GM23338 (cell line): ENCODE results near the gene CEMIP2. TPM values are rescaled to one million over a fixed set of nuclear protein-coding genes. Genes with fewer than 3 reads are reported as not detected.
A peak's percentile ranks its signal among the peaks of the same experiment; 100 is the strongest.

Experiments
- ATAC-seq: fragments of 200-7000 bp; cut with Tn5 transposase; 3 replicates; pipeline ENCODE4 v1.9.1; 2020
- DNase-seq: peaks from one replicate; pipeline ENCODE4 v3.0.0-alpha.2; 2015; ENCODE audit warnings: low spot score
- H2AFZ ChIP-seq: fragments of 200-600 bp; sonication (generic); 2 replicates; pipeline ENCODE4 v1.8.0; 2016; ENCODE audit warnings: antibody characterized with exemption, mild to moderate bottlenecking, moderate library complexity
- H3F3A ChIP-seq: fragments of 200-600 bp; sonication (generic); replicated peaks from 2 replicates; pipeline ENCODE4 v1.8.0; 2017; ENCODE audit warnings: antibody characterized with exemption, mixed run types, low read depth
- H3K27ac ChIP-seq: fragments of 200-600 bp; sonication (generic); 2 replicates; pipeline ENCODE4 v1.6.1; 2016; ENCODE audit warnings: low read depth
- H3K27me3 ChIP-seq: fragments of 200-600 bp; sonication (generic); 2 replicates; pipeline ENCODE4 v1.8.0; 2016; ENCODE audit warnings: mild to moderate bottlenecking, mixed run types, moderate library complexity; ENCODE audit not compliant: insufficient read depth
- H3K36me3 ChIP-seq: fragments of 200-600 bp; sonication (generic); 2 replicates; pipeline ENCODE4 v1.8.0; 2016; ENCODE audit warnings: mild to moderate bottlenecking; ENCODE audit not compliant: insufficient read depth
- H3K4me1 ChIP-seq: fragments of 200-600 bp; sonication (generic); 2 replicates; pipeline ENCODE4 v1.8.0; 2016; ENCODE audit warnings: mild to moderate bottlenecking, moderate library complexity; ENCODE audit not compliant: insufficient read depth
- H3K4me2 ChIP-seq: fragments of 200-600 bp; sonication (generic); 2 replicates; pipeline ENCODE4 v1.7.1; 2017; ENCODE audit warnings: mixed run types
- H3K4me3 ChIP-seq: fragments of 200-600 bp; sonication (generic); 2 replicates; pipeline ENCODE4 v1.6.1; 2016; ENCODE audit warnings: mixed run types
- H3K79me2 ChIP-seq: fragments of 200-600 bp; sonication (generic); replicated peaks from 2 replicates; pipeline ENCODE4 v1.8.0; 2017; ENCODE audit warnings: mild to moderate bottlenecking; ENCODE audit not compliant: insufficient read depth
- H3K9me2 ChIP-seq: fragments of 200-600 bp; sonication (generic); 2 replicates; pipeline ENCODE4 v1.8.0; 2017; ENCODE audit not compliant: insufficient read depth
- H4K20me1 ChIP-seq: fragments of 200-600 bp; sonication (generic); replicated peaks from 2 replicates; pipeline ENCODE4 v1.8.0; 2017; ENCODE audit warnings: mild to moderate bottlenecking; ENCODE audit not compliant: insufficient read depth
- H3K27ac Mint-ChIP-seq: 2 replicates; pipeline ENCODE4 v1.8.0; 2020; ENCODE audit warnings: inconsistent platforms, mild to moderate bottlenecking, moderate library complexity, mixed read lengths
- H3K27me3 Mint-ChIP-seq: 3 replicates; pipeline ENCODE4 v1.8.0; 2022; ENCODE audit warnings: low read depth, mild to moderate bottlenecking, moderate library complexity, mixed read lengths, inconsistent platforms; ENCODE audit not compliant: insufficient read depth, poor library complexity
- H3K36me3 Mint-ChIP-seq: 3 replicates; pipeline ENCODE4 v1.8.0; 2021; ENCODE audit warnings: low read depth, mild to moderate bottlenecking, inconsistent platforms, moderate library complexity, mixed read lengths
- H3K4me1 Mint-ChIP-seq: 3 replicates; pipeline ENCODE4 v1.8.0; 2020; ENCODE audit warnings: mild to moderate bottlenecking, inconsistent platforms, mixed read lengths
- H3K4me3 Mint-ChIP-seq: 3 replicates; pipeline ENCODE4 v1.8.0; 2021; ENCODE audit warnings: moderate library complexity, mild to moderate bottlenecking, inconsistent platforms, mixed read lengths
- H3K9me3 Mint-ChIP-seq: 3 replicates; pipeline ENCODE4 v1.8.0; 2020; ENCODE audit warnings: moderate library complexity, mild to moderate bottlenecking, inconsistent platforms, mixed read lengths
- CREB1 ChIP-seq: fragments of 250-450 bp; sonication (Bioruptor Pico); IDR thresholded peaks from 2 replicates; pipeline ENCODE4 v1.5.0; 2020; ENCODE audit warnings: low read depth, mild to moderate bottlenecking, moderate library complexity
- CTCF ChIP-seq, 2 experiments: fragments of 200-600 bp in 1 of 2; sonication (generic) in 1 of 2; conservative IDR thresholded peaks; 2 replicates each; pipeline versions ENCODE4 v1.5.1 to v1.6.1; 2016 to 2017; ENCODE audit warnings: antibody characterized with exemption in 2 of 2, low read depth in 2 of 2, mild to moderate bottlenecking in 2 of 2, moderate library complexity in 1 of 2
- ETS1 ChIP-seq: IDR thresholded peaks from 2 replicates; pipeline ENCODE4 v1.6.1; 2016; ENCODE audit warnings: antibody characterized with exemption
- EZH2 ChIP-seq: fragments of 200-600 bp; sonication (generic); IDR thresholded peaks from one replicate; pipeline ENCODE4 v1.8.0; 2017; ENCODE audit warnings: antibody characterized with exemption, mild to moderate bottlenecking, low read depth; ENCODE audit not compliant: unreplicated experiment
- EZH2phosphoT487 ChIP-seq: fragments of 200-600 bp; sonication (generic); IDR thresholded peaks from one replicate; pipeline ENCODE4 v1.8.1; 2018; ENCODE audit warnings: antibody characterized with exemption; ENCODE audit not compliant: unreplicated experiment
- JUNB ChIP-seq: IDR thresholded peaks from one replicate; pipeline ENCODE4 v1.6.1; 2016; ENCODE audit warnings: antibody characterized with exemption; ENCODE audit not compliant: unreplicated experiment
- NANOG ChIP-seq: IDR thresholded peaks from 2 replicates; pipeline ENCODE4 v1.6.1; 2016; ENCODE audit warnings: antibody characterized with exemption, borderline replicate concordance
- POLR2AphosphoS5 ChIP-seq: IDR thresholded peaks from 2 replicates; pipeline ENCODE4 v1.6.1; 2016; ENCODE audit warnings: antibody characterized with exemption, low read depth
- REST ChIP-seq: IDR thresholded peaks from one replicate; pipeline ENCODE4 v1.6.1; 2018; ENCODE audit warnings: antibody characterized with exemption; ENCODE audit not compliant: unreplicated experiment
- STAT1 ChIP-seq: IDR thresholded peaks from one replicate; pipeline ENCODE4 v1.6.1; 2016; ENCODE audit warnings: antibody characterized with exemption; ENCODE audit not compliant: unreplicated experiment
- ZNF114 ChIP-seq: fragments of 250-450 bp; sonication (Bioruptor Pico); IDR thresholded peaks from 2 replicates; pipeline ENCODE4 v1.5.0; 2020; ENCODE audit warnings: mild to moderate bottlenecking, moderate library complexity
- ZNF331 ChIP-seq: fragments of 250-450 bp; sonication (Bioruptor Pico); IDR thresholded peaks from 2 replicates; pipeline ENCODE4 v1.5.0; 2020; ENCODE audit warnings: low read depth, mild to moderate bottlenecking, moderate library complexity
- ZNF462 ChIP-seq: fragments of 250-450 bp; sonication (Bioruptor Pico); IDR thresholded peaks from 2 replicates; pipeline ENCODE4 v1.5.0; 2020; ENCODE audit warnings: mild to moderate bottlenecking, moderate library complexity
- polyA plus RNA-seq: library from polyadenylated mRNA; unstranded; fragments of >200 nt; fragmentation: Nextera tagmentation; extraction: Ambion mirVana; gene quantifications from 2 replicates; pipeline ENCODE4 v1.2.1, GENCODE V29; 2016
- total RNA-seq: library from RNA; depleted of rRNA; stranded (reverse); fragments of >200 nt; shearing (Covaris generic); gene quantifications from 2 replicates; pipeline ENCODE4 v1.2.3, GENCODE V29; 2014

The CEMIP2 gene
- total and polyA plus RNA-seq, 2 experiments from 2014 or later = 23.0 to 76.7 TPM

- TF ChIP-seq CREB1 (CRISPR knock-in tag) (peak; percentile 30; the same call in 1 of the 2 replicates), STAT1 (no peak), EZH2phosphoT487 (no peak), POLR2AphosphoS5 (no peak), ZNF462 (CRISPR knock-in tag) (0 out of 2 replicates have a peak, but pooled peaks have one; percentile 37), ZNF114 (CRISPR knock-in tag) (no peak), ETS1 (no peak), EZH2 (no peak), JUNB (no peak), REST (no peak), ZNF331 (no peak), NANOG (peak; percentile 30; the same call in 1 of the 2 replicates), CTCF (conservative IDR thresholded peaks at IDR 0.05; ENCODE audit: low read depth in 2 of 2) (no peak)
- peaks cover 12% of the 10 kb centered on the region for H3K27me3 Mint-ChIP-seq
- peak; percentile 83 for ATAC-seq
- Histone ChIP-seq H4K20me1 (no peaks in the 10 kb centered on the region), H2AFZ (no peak overlapping the region), H3K4me2 (peak overlapping the region; percentile 72), H3F3A (no peaks in the 10 kb centered on the region), H3K79me2 (peaks cover 80% of the 10 kb centered on the region), H3K9me2 (no peaks in the 10 kb centered on the region), H3K27ac (peak overlapping the region; percentile 91), H3K4me3 (peak overlapping the region; percentile 38), H3K27me3 (no peaks in the 10 kb centered on the region), H3K4me1 (peaks cover 78% of the 10 kb centered on the region), H3K36me3 (no peaks in the 10 kb centered on the region)
- no peaks in the 10 kb centered on the region for H3K9me3 Mint-ChIP-seq
- H3K4me1 Mint-ChIP-seq = peaks cover 80% of the 10 kb centered on the region
- H3K36me3 Mint-ChIP-seq = no peaks in the 10 kb centered on the region
- H3K4me3 Mint-ChIP-seq = peak overlapping the region; percentile 54
- DNase-seq = peak; percentile 93
- peak overlapping the region; percentile 76 for H3K27ac Mint-ChIP-seq
Observed at GRCh38 chr9:71758277-71758676, 10.0 kb downstream of the CEMIP2 start.
